Measurements from ENCODE around the gene OSBPL8.

Gene OSBPL8

DNA sequence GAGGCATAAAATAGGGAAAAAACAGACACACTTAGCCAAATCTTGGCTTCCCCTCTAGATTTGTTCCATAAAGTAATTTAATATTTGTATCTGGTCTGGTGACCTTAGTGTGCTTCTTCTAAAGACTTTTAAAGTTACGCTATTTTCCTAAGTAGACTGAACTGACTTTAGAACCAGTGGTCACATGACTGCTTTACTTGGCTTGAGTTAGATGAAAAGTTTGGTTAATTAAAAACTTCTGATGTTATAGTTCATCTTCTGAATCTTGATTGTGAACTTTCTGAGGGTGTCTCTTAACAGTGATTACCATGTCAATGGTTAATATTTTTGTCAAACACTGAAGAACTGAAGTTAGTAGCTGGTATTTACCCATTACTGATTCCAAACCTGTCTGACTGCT is 214.0 kb downstream of the OSBPL8 start (continued):
- TF ChIP-seq, protein P1, sequence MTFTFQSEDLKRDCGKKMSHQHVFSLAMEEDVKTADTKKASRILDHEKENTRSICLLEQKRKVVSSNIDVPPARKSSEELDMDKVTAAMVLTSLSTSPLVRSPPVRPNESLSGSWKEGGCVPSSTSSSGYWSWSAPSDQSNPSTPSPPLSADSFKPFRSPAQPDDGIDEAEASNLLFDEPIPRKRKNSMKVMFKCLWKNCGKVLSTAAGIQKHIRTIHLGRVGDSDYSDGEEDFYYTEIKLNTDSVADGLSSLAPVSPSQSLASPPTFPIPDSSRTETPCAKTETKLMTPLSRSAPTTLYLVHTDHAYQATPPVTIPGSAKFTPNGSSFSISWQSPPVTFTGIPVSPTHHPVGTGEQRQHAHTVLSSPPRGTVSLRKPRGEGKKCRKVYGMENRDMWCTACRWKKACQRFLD (tag by site-specific recombination; IDR thresholded peaks at IDR 0.05): no peak
- no peak for TF ChIP-seq ZNF560 (tag by site-specific recombination; IDR thresholded peaks at IDR 0.05; ENCODE audit: borderline replicate concordance)
- TF ChIP-seq ZNF48 (tag by site-specific recombination; IDR thresholded peaks at IDR 0.05): no peak
- TF ChIP-seq, protein P2, sequence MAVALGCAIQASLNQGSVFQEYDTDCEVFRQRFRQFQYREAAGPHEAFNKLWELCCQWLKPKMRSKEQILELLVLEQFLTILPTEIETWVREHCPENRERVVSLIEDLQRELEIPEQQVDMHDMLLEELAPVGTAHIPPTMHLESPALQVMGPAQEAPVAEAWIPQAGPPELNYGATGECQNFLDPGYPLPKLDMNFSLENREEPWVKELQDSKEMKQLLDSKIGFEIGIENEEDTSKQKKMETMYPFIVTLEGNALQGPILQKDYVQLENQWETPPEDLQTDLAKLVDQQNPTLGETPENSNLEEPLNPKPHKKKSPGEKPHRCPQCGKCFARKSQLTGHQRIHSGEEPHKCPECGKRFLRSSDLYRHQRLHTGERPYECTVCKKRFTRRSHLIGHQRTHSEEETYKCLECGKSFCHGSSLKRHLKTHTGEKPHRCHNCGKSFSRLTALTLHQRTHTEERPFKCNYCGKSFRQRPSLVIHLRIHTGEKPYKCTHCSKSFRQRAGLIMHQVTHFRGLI (tag by site-specific recombination; IDR thresholded peaks at IDR 0.05): no peak
- no peak for TF ChIP-seq ZFP37 (tag by site-specific recombination; IDR thresholded peaks at IDR 0.05)
- no peak for TF ChIP-seq ZNF155 (tag by site-specific recombination; IDR thresholded peaks at IDR 0.05)

DNA sequence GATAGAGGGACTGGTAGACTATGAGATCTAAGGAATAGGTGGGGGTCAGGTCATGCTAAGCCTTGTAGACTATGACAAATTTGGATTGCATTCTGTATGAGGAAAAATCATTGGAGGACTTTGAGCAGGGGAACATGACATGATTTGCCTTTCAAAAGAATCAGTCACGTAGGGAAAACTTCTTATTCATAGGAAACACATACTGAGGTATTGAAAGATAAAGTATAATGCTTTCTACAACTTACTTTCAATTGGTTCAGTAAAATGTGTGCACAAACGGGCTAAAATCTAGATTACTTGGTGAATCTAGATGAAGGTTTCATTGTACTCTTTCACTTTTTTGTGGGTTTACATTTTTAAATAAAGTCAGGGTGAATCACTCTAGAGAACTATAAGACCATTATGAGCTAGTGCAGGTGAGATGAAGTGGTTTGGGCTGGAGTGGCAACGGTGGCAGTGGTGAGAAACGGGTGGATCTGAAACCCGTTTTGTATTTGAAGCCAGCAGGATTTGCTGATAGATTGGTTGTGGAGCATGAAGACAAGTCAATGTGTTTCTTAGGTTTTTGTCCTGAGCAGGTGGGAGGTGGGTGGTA is 218.0 kb downstream of the OSBPL8 start:
- ChIA-PET POLR2A (no interaction called here), CTCF (interaction anchor here (1.1 kb wide), 1 partner anchor 11 kb away, joined by 4 read pairs; no protein-coding TSS in a partner anchor)
- no peaks in the 10 kb centered on the region for H3K4me1 ChIP-seq (ENCODE audit: control insufficient read depth, insufficient read depth, low read length)
- H3K4me3 ChIP-seq (ENCODE audit: low read depth, low read length): no peak overlapping the region
- H3K36me3 ChIP-seq (ENCODE audit: control insufficient read depth in 2 of 2, insufficient read depth in 1 of 2, low read length in 2 of 2): peaks cover 0 to 2% of the 10 kb centered on the region in 2 experiments; a peak in 1 of 3 replicates
- no peaks in the 10 kb centered on the region for H3K9me3 ChIP-seq (ENCODE audit: control insufficient read depth, insufficient read depth, low read depth, low read length)
- no peak overlapping the region for H3K27ac ChIP-seq (ENCODE audit: extremely low read depth, low read depth, low read length)
- TF ChIP-seq ZNF654 (tag by site-specific recombination; IDR thresholded peaks at IDR 0.05; ENCODE audit: low read depth) (no peak), ZBTB1 (tag by site-specific recombination; IDR thresholded peaks at IDR 0.05) (no peak)
- TF ChIP-seq, protein P3, sequence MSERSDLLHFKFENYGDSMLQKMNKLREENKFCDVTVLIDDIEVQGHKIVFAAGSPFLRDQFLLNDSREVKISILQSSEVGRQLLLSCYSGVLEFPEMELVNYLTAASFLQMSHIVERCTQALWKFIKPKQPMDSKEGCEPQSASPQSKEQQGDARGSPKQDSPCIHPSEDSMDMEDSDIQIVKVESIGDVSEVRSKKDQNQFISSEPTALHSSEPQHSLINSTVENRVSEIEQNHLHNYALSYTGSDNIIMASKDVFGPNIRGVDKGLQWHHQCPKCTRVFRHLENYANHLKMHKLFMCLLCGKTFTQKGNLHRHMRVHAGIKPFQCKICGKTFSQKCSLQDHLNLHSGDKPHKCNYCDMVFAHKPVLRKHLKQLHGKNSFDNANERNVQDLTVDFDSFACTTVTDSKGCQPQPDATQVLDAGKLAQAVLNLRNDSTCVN (tag by site-specific recombination; optimal IDR thresholded peaks at IDR 0.05): no peak

DNA sequence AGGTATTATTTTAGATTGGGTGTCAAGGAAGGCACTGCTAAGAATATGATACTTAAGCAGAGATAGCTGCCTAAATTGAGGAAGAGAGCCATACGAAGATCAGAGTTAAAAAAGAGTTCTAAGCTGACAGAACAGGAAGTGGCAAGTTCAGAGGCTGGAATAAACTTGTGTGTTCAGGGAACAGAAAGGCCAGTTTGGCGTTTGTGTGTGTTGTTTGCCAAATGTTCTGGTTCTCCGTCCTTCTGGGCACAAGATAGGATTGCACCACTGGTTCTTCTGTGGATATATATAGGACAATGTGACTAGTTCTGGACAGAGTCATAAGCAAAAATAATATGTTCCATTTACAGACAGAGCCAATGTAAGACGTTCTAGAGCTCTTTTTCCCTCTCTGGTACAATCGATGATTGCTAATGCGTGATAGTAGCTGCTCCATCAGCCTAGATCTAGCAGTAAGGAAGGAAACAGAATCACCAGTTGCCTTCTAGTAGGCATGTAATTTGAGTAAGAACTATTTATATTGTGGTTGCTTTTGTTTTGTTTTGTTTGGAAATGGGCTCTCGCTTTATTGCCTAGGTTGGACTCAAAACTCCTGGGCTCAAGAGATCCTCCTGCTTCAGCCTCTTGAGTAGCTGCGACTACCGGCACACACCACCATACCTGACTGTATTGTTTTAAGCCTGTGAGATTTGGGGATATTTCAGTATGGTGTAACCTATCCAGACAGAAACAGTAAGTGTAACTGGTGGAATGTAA is 218.7 kb downstream of the OSBPL8 start:
- H3K4me3 ChIP-seq (ENCODE audit: low read depth, low read length): no peak overlapping the region
- TF ChIP-seq KLF7 (tag by site-specific recombination; IDR thresholded peaks at IDR 0.05; ENCODE audit: borderline replicate concordance) (no peak), OSR2 (tag by site-specific recombination; IDR thresholded peaks at IDR 0.05) (peak; percentile 65; the same call in 1 of the 2 replicates), ZNF501 (tag by site-specific recombination; IDR thresholded peaks at IDR 0.05) (no peak), HOXC10 (CRISPR knock-in tag; IDR thresholded peaks at IDR 0.05) (no peak)
- no peaks in the 10 kb centered on the region for H3K36me3 ChIP-seq (ENCODE audit: control insufficient read depth in 2 of 2, insufficient read depth in 1 of 2, low read length in 2 of 2)
- ChIA-PET POLR2A (no interaction called here), CTCF (interaction anchor here (1.1 kb wide), 1 partner anchor 11 kb away, joined by 4 read pairs; no protein-coding TSS in a partner anchor)
- no peaks in the 10 kb centered on the region for H3K4me1 ChIP-seq (ENCODE audit: control insufficient read depth, insufficient read depth, low read length)
- H3K9me3 ChIP-seq (ENCODE audit: control insufficient read depth, insufficient read depth, low read depth, low read length): no peaks in the 10 kb centered on the region
- H3K27ac ChIP-seq (ENCODE audit: extremely low read depth, low read depth, low read length): no peak overlapping the region

GRCh38 chr12:76337583-76337982 is 222.0 kb downstream of the OSBPL8 start:
- no peak for TF ChIP-seq ZNF768 (tag by site-specific recombination; IDR thresholded peaks at IDR 0.05)
- TF ChIP-seq GLIS1 (tag by site-specific recombination; IDR thresholded peaks at IDR 0.05): no peak
- no peak for TF ChIP-seq ZNF792 (tag by site-specific recombination; IDR thresholded peaks at IDR 0.05)
- no peak for TF ChIP-seq ZNF639 (tag by site-specific recombination; IDR thresholded peaks at IDR 0.05)
- TF ChIP-seq ZSCAN16 (tag by site-specific recombination; IDR thresholded peaks at IDR 0.05): no peak
- TF ChIP-seq YY2 (tag by site-specific recombination; IDR thresholded peaks at IDR 0.05): no peak
- TF ChIP-seq ZNF621 (tag by site-specific recombination; IDR thresholded peaks at IDR 0.05): no peak
- H3K36me3 ChIP-seq (ENCODE audit: control insufficient read depth in 2 of 2, insufficient read depth in 1 of 2, low read length in 2 of 2): no peaks in the 10 kb centered on the region
- H3K4me3 ChIP-seq (ENCODE audit: low read depth, low read length): no peak overlapping the region
- CTCF ChIA-PET: no interaction called here
- POLR2A ChIA-PET: no interaction called here
- no peak overlapping the region for H3K27ac ChIP-seq (ENCODE audit: extremely low read depth, low read depth, low read length)
- no peaks in the 10 kb centered on the region for H3K4me1 ChIP-seq (ENCODE audit: control insufficient read depth, insufficient read depth, low read length)
- H3K9me3 ChIP-seq (ENCODE audit: control insufficient read depth, insufficient read depth, low read depth, low read length): no peaks in the 10 kb centered on the region

Measured in HEK293 (cell line).